AG04450 (cell line): ENCODE data around the gene CAP2. TPM values are rescaled to one million over a fixed set of nuclear protein-coding genes. Genes with fewer than 3 reads are reported as not detected.

Source experiments
- CTCF ChIA-PET: fragments of 300-600, 350-600 bp; formaldehyde crosslinking; extraction: SDS; loops from one replicate; lab custom pipeline; 2022; ENCODE audit warnings: antibody characterized with exemption, inconsistent platforms; lab: Charles Lee
- POLR2A ChIA-PET: fragments of 350-600 bp; formaldehyde crosslinking; extraction: SDS; loops from one replicate; lab custom pipeline; 2021; ENCODE audit warnings: antibody characterized with exemption, inconsistent platforms; lab: Yijun Ruan, JAX
- DNase-seq: peaks from one replicate; pipeline ENCODE4 v3.0.0-alpha.2; 2011; ENCODE audit warnings: low read depth, low spot score
- H3K27ac ChIP-seq: one replicate; pipeline ENCODE4 v1.5.1; 2012; ENCODE audit warnings: low read depth, low read length, control low read depth
- H3K27me3 ChIP-seq: one replicate; pipeline ENCODE4 v1.6.0; 2012; ENCODE audit warnings: low read length; ENCODE audit not compliant: control insufficient read depth, insufficient read depth
- H3K4me3 ChIP-seq: 2 replicates; pipeline ENCODE4 v1.5.1; 2011; ENCODE audit warnings: mild to moderate bottlenecking, low read depth, low read length, control low read depth
- H3K9me3 ChIP-seq: 2 replicates; pipeline ENCODE4 v1.5.1; 2012; ENCODE audit warnings: low read length; ENCODE audit not compliant: control insufficient read depth, insufficient read depth
- polyA plus RNA-seq: library from polyadenylated mRNA; depleted of rRNA; stranded (reverse); fragments of >200 nt; gene quantifications from 2 replicates; pipeline ENCODE4 v1.2.3, GENCODE V29; 2011
- TF ChIP-seq, protein P1 (sequence below): IDR thresholded peaks from 2 replicates; pipeline ENCODE4 v1.5.1; 2011; ENCODE audit warnings: low read depth, low read length, control low read depth, inconsistent platforms

The CAP2 gene
- polyA plus RNA-seq, 1 experiment, result 74.4 TPM

DNA sequence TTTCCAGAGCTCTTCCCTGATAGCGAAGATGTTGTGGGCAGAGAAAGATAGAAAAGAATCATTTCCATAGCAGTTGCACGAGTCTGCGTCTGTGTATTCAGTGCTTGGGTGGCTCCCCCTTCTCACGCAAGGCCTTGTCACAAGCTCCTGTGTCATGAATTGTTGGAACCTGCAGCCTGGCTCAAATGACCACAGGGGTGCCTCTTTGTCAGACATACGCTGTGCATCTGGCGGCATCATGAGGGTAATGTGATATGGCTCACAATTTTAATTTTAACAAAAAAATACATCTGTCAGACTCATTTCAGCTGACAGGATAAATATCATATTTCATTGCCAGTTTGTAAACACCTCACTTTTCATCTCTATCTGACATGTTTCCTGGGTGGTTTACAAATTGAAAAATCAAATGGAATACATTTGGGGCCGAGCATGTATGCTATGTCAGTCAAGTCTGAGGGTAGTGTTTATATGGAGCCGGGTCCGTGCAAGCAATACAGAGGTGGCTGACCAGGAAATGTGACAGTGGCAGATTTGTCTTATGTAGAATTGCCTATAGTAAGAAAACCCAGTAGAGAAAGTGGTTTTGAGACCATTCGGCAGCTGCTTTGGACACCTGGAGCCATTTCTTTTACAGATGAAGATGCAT lies 90.9 kb downstream of the CAP2 start:
- H3K27me3 ChIP-seq, result no peaks in the 10 kb centered on the region
- POLR2A ChIA-PET, result no interaction called here
- DNase-seq, result no peak
- no peak overlapping the region for H3K27ac ChIP-seq
- CTCF ChIA-PET, result no interaction called here
- H3K4me3 ChIP-seq, result no peak overlapping the region
- H3K9me3 ChIP-seq, result no peaks in the 10 kb centered on the region
- TF ChIP-seq, protein P1, sequence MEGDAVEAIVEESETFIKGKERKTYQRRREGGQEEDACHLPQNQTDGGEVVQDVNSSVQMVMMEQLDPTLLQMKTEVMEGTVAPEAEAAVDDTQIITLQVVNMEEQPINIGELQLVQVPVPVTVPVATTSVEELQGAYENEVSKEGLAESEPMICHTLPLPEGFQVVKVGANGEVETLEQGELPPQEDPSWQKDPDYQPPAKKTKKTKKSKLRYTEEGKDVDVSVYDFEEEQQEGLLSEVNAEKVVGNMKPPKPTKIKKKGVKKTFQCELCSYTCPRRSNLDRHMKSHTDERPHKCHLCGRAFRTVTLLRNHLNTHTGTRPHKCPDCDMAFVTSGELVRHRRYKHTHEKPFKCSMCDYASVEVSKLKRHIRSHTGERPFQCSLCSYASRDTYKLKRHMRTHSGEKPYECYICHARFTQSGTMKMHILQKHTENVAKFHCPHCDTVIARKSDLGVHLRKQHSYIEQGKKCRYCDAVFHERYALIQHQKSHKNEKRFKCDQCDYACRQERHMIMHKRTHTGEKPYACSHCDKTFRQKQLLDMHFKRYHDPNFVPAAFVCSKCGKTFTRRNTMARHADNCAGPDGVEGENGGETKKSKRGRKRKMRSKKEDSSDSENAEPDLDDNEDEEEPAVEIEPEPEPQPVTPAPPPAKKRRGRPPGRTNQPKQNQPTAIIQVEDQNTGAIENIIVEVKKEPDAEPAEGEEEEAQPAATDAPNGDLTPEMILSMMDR, result no peak

DNA sequence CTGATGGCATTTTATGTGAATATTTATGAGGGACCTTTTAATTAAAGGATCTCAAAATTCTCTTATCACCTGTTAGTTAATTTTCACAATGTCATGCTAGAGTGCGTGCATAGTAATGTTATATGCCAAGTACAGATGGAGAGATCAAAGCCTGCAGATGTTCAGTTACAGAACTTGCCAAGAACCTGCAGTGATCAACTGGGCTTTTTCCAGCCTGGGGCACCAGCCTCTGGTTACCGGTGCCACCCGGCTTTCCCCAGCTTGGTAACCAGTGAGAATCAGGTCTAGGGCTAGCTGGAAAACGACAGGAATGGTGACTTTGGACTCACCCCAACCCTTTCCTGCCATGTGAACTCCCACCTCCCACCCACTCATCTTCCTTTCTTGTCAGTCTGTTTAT lies 91.8 kb downstream of the CAP2 start:
- TF ChIP-seq, protein P1, result no peak
- no peak for DNase-seq
- ChIA-PET POLR2A (no interaction called here), CTCF (no interaction called here)
- Histone ChIP-seq H3K27me3 (no peaks in the 10 kb centered on the region), H3K9me3 (no peaks in the 10 kb centered on the region), H3K27ac (no peak overlapping the region), H3K4me3 (no peak overlapping the region)

DNA sequence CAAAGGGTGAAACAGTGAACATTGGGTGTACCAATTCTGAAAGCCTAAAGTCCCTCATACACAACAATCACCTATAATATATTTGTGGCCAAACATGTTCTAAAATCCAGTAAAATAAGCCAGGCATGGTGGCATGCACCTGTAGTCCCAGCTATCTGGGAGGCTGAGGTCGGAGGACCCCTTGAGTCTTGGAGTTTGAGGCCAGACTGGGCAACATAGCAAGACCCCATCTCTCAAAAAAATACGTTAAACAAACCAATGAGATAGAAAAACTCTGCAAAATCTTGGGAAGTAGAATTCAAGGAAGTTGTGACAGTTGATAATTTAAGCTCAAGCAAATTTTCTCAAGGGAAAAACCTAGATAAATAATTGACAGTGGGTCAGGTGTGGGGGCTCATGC lies 92.6 kb downstream of the CAP2 start:
- H3K9me3 ChIP-seq, result no peaks in the 10 kb centered on the region
- POLR2A ChIA-PET, result no interaction called here
- TF ChIP-seq, protein P1, result no peak
- no peak for DNase-seq
- no peak overlapping the region for H3K27ac ChIP-seq
- no peaks in the 10 kb centered on the region for H3K27me3 ChIP-seq
- CTCF ChIA-PET, result no interaction called here
- H3K4me3 ChIP-seq, result no peak overlapping the region

DNA sequence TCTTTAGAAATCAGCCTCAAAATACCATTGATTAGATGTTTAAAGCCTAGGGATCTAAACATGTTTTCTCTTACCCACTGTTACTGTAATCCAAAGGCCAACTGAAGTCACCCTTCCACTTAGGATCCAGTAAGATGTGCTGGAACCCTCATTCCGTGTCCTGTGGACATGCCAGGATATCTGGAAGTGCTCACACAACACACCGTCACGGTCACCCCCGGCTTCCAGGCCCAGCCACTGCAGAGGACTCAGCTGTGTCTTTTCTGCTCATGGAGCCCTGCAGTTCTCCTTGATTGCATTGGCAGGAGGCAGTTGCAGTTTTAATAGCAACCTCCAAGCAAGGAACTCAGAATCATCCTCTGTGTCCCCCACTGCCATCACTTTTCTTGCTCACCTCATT lies 93.3 kb downstream of the CAP2 start:
- TF ChIP-seq, protein P1, result no peak
- CTCF ChIA-PET, result no interaction called here
- no peak overlapping the region for H3K4me3 ChIP-seq
- H3K9me3 ChIP-seq, result no peaks in the 10 kb centered on the region
- POLR2A ChIA-PET, result no interaction called here
- H3K27me3 ChIP-seq, result no peaks in the 10 kb centered on the region
- H3K27ac ChIP-seq, result no peak overlapping the region
- DNase-seq, result no peak

DNA sequence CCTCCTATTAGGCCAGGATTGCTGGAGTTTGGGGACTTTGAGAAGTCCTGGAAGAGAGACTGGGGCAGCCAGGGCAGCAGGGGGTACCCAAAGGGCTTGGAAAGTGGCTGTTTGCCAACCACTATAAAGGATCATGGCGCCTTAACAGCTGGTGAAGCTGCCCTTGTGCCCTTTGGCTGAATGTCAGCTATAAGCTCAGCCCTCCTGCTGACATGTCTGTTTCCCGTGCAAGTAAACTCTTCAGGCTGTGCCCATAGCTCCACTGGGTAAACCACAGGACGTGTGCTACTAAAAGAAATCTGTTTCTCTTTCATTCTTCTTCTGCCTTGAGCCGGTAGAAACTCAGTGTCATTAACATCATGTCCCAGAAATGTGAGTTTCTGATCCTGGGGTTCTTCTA lies 97.3 kb downstream of the CAP2 start:
- CTCF ChIA-PET, result interaction anchor here (1.5 kb wide), 1 partner anchor 15 kb away, joined by 5 read pairs; no protein-coding TSS in a partner anchor
- Histone ChIP-seq H3K4me3 (no peak overlapping the region), H3K27me3 (no peaks in the 10 kb centered on the region), H3K27ac (no peak overlapping the region), H3K9me3 (no peaks in the 10 kb centered on the region)
- TF ChIP-seq, protein P1, result no peak
- POLR2A ChIA-PET, result no interaction called here
- DNase-seq, result no peak
